ENCODE data around the gene FOXP1.

GRCh38 chr3:71152039-71152891 is 431.3 kb downstream of the FOXP1 start:
- TF ChIP-seq CTCF (conservative IDR thresholded peaks at IDR 0.05 in 1 of 2, IDR thresholded peaks at IDR 0.05 in 1 of 2; ENCODE audit: extremely low read depth in 1 of 2, insufficient read depth in 1 of 2, low read depth in 1 of 2, low read length in 2 of 2): no peak
- no peak for TF ChIP-seq EZH2 (IDR thresholded peaks at IDR 0.05; ENCODE audit: borderline replicate concordance, low read length)

Measured in mammary epithelial cell (primary cell).